Sigmoid colon (tissue), 4 donors: ENCODE measurements around the gene PIGN.

Experiments used
- POLR2A ChIP-seq, 2 donors: fragments of 450-650 bp; IDR thresholded peaks; one replicate each; pipeline ENCODE4 v1.6.1; 2016; ENCODE audit warnings: antibody characterized with exemption in 2 of 2, mild to moderate bottlenecking in 2 of 2, moderate library complexity in 2 of 2
- POLR2AphosphoS5 ChIP-seq, 4 donors: sonication (generic); formaldehyde crosslinking; IDR thresholded peaks; one replicate each; pipeline ENCODE4 v1.6.1; 2017; ENCODE audit warnings: antibody characterized with exemption in 4 of 4
- TF ChIP-seq, protein P1 (sequence below), 4 experiments: fragments of 450-650 bp in 3 of 4; fragments of 200-600 bp in 1 of 4; IDR thresholded peaks; one replicate each; pipeline ENCODE4 v1.5.1; 2016 to 2019; ENCODE audit warnings: antibody characterized with exemption in 4 of 4, mild to moderate bottlenecking in 3 of 4, moderate library complexity in 2 of 4

DNA sequence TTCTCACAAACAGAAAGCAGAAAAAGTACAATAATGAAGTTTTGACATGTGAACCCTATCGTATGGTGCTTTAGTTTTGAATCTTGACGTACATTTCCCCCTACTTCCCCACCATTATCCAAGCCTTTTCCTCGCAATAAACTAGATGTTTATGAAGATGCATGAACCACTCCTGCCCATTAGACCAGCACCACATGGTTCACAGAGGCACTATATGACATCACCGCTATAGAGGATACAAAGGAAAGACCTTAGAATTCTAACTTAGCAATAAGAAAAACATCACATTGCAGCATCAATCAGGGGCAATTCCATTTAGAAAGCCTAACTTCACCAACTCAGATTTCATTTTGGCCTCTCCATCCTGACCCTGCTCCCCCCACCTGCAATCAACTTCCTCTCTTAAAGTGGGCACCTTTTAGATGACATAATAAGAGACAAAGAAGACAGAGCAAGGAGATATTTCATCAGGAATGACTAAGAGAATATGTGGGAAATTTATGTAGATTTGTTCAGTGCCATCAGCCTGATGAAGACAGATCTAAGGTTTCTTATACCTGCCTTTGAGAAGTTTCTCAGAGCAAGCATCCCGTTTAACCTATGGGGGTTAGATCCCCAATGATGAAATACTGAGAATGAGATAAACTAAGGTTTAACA lies 124.9 kb downstream of the PIGN start:
- TF ChIP-seq, protein P1, sequence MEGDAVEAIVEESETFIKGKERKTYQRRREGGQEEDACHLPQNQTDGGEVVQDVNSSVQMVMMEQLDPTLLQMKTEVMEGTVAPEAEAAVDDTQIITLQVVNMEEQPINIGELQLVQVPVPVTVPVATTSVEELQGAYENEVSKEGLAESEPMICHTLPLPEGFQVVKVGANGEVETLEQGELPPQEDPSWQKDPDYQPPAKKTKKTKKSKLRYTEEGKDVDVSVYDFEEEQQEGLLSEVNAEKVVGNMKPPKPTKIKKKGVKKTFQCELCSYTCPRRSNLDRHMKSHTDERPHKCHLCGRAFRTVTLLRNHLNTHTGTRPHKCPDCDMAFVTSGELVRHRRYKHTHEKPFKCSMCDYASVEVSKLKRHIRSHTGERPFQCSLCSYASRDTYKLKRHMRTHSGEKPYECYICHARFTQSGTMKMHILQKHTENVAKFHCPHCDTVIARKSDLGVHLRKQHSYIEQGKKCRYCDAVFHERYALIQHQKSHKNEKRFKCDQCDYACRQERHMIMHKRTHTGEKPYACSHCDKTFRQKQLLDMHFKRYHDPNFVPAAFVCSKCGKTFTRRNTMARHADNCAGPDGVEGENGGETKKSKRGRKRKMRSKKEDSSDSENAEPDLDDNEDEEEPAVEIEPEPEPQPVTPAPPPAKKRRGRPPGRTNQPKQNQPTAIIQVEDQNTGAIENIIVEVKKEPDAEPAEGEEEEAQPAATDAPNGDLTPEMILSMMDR (IDR thresholded peaks at IDR 0.05), result no peak
- TF ChIP-seq POLR2A (IDR thresholded peaks at IDR 0.05) (no peak), POLR2AphosphoS5 (IDR thresholded peaks at IDR 0.05) (no peak)
